Calu3 (cell line): ENCODE data around the gene SLC24A1. TPM values are rescaled to one million over a fixed set of nuclear protein-coding genes. Genes with fewer than 3 reads are reported as not detected.

Source experiments
- BruUV-seq: library from RNA; stranded (reverse); fragments of 400-500 nt; replicated peaks from 2 replicates; lab custom pipeline; 2021; lab: Mats Ljungman, UMichigan
- CTCF ChIA-PET: fragments of 300-600 bp; sonication (Branson Sonifier 250); formaldehyde crosslinking; loops from one replicate; lab custom pipeline; 2022; ENCODE audit warnings: antibody characterized with exemption; lab: Charles Lee
- DNase-seq: peaks from one replicate; pipeline ENCODE4 v3.0.0; 2022
- H3K27ac Mint-ChIP-seq: one replicate; pipeline ENCODE4 v1.8.0; 2022; ENCODE audit warnings: mixed read lengths; ENCODE audit not compliant: unreplicated experiment
- H3K27me3 Mint-ChIP-seq: one replicate; pipeline ENCODE4 v1.8.0; 2022; ENCODE audit warnings: mixed read lengths; ENCODE audit not compliant: unreplicated experiment
- H3K36me3 Mint-ChIP-seq: one replicate; pipeline ENCODE4 v1.8.0; 2022; ENCODE audit warnings: mild to moderate bottlenecking, moderate library complexity, mixed read lengths; ENCODE audit not compliant: insufficient read depth, unreplicated experiment
- H3K4me1 Mint-ChIP-seq: one replicate; pipeline ENCODE4 v1.8.0; 2022; ENCODE audit warnings: mild to moderate bottlenecking, low read depth, mixed read lengths; ENCODE audit not compliant: unreplicated experiment
- H3K4me3 Mint-ChIP-seq: one replicate; pipeline ENCODE4 v1.8.0; 2022; ENCODE audit warnings: mild to moderate bottlenecking, low read depth, moderate library complexity, mixed read lengths; ENCODE audit not compliant: unreplicated experiment
- H3K9me3 Mint-ChIP-seq: one replicate; pipeline ENCODE4 v1.8.0; 2022; ENCODE audit warnings: low read depth, mixed read lengths; ENCODE audit not compliant: unreplicated experiment
- intact Hi-C: fragments of 100-400 bp; cut with micrococcal nuclease; formaldehyde crosslinking; loops from one replicate; pipeline ENCODE4 v1.10.0; 2022; ENCODE audit not compliant: unreplicated experiment
- total RNA-seq: library from RNA; stranded (reverse); gene quantifications from 2 replicates; pipeline ENCODE4 v1.2.3, GENCODE V29; 2022
- TF ChIP-seq, protein P1 (sequence below): fragments of 200-600 bp; IDR thresholded peaks from one replicate; pipeline ENCODE4 v1.8.0; 2022; ENCODE audit warnings: antibody characterized with exemption; ENCODE audit not compliant: unreplicated experiment

Gene SLC24A1
- total RNA-seq, 1 experiment from 2014 or later, result 9.0 TPM

DNA sequence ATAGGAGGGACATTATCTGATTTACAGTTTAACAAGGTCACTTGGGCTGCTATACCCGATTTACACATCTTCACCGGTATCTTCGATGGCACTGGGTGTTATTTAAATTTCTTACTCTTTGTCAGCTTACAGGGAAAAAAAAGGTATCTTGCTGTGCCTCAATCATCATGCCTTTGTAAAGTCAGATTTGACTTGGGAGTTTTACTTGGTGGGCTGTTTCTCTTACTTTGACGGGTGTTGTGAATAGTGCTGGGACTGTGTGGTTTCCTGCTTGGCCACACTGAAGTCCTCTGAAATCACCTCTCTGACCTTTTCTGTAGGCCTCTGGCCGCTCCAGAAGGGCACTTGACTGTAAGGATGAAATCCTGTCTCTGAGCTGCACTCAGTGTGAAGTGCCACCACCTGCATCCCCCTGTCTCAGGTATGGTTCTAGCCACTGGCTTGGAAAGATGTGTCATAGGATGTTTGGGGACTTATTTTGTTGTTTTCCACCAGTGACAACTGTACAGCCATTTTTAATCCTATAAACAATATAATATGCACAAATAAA, 3.1 kb upstream of the SLC24A1 start:
- intact Hi-C loops, result no loop called here
- DNase-seq, result no peak
- TF ChIP-seq, protein P1, sequence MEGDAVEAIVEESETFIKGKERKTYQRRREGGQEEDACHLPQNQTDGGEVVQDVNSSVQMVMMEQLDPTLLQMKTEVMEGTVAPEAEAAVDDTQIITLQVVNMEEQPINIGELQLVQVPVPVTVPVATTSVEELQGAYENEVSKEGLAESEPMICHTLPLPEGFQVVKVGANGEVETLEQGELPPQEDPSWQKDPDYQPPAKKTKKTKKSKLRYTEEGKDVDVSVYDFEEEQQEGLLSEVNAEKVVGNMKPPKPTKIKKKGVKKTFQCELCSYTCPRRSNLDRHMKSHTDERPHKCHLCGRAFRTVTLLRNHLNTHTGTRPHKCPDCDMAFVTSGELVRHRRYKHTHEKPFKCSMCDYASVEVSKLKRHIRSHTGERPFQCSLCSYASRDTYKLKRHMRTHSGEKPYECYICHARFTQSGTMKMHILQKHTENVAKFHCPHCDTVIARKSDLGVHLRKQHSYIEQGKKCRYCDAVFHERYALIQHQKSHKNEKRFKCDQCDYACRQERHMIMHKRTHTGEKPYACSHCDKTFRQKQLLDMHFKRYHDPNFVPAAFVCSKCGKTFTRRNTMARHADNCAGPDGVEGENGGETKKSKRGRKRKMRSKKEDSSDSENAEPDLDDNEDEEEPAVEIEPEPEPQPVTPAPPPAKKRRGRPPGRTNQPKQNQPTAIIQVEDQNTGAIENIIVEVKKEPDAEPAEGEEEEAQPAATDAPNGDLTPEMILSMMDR, result no peak
- no peaks in the 10 kb centered on the region for H3K27me3 Mint-ChIP-seq
- no peaks in the 10 kb centered on the region for H3K36me3 Mint-ChIP-seq
- no peak overlapping the region for H3K4me3 Mint-ChIP-seq
- BruUV-seq, result no TSS peak
- H3K27ac Mint-ChIP-seq, result no peak overlapping the region
- H3K4me1 Mint-ChIP-seq, result no peaks in the 10 kb centered on the region
- CTCF ChIA-PET, result interaction anchor here (0.5 kb wide), 1 partner anchor 841 kb away, joined by 3 read pairs; no protein-coding TSS in a partner anchor
- H3K9me3 Mint-ChIP-seq, result no peaks in the 10 kb centered on the region

DNA sequence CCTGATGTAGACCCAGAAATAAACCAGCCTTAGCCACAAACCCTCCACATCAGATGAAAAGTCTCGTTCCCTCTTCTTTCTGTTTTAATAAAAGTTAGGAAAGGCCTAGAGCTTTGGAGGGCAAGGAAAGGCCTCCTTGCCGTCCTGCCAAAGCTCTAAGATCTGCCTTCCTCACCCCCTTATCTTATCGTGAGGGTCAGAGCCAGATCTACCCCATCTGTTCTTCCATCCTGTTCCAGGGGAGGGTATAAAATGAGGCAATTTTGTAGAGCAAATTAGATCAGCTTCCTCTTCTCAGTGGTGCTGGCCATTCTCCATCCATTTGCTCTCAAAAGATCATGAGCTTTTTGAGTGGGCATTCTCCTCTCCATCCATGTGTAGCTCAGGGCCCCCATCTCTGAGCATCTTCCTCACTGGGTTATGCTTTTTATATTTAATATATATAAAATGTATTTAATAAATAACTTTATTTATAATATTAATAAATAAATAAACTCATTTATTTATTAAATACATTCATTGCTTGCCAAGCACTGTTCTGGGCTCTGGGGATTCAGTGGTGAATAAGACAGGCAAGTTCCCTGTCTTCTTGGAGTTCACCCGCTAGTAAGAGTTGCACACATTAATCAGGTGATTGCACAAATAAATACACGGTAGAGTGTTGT, 2.0 kb upstream of the SLC24A1 start:
- Mint-ChIP-seq H3K36me3 (no peaks in the 10 kb centered on the region), H3K4me3 (no peak overlapping the region), H3K4me1 (no peaks in the 10 kb centered on the region), H3K27ac (no peak overlapping the region), H3K27me3 (no peaks in the 10 kb centered on the region), H3K9me3 (no peaks in the 10 kb centered on the region)
- intact Hi-C loops, result no loop called here
- no TSS peak for BruUV-seq
- TF ChIP-seq, protein P1, result no peak
- CTCF ChIA-PET, result no interaction called here
- DNase-seq, result no peak

- Mint-ChIP-seq H3K4me3 (no peak overlapping the region), H3K27ac (no peak overlapping the region), H3K9me3 (no peaks in the 10 kb centered on the region), H3K36me3 (no peaks in the 10 kb centered on the region), H3K27me3 (no peaks in the 10 kb centered on the region), H3K4me1 (no peaks in the 10 kb centered on the region)
- BruUV-seq, result no TSS peak
- CTCF ChIA-PET, result interaction anchor here (0.6 to 2.0 kb wide), 3 partner anchors 10 to 232 kb away, joined by 3 to 5 read pairs (median 4); partner anchors contain the start of gene INTS14
- TF ChIP-seq, protein P1, result no peak
- intact Hi-C loops, result no loop called here
- DNase-seq, result no peak
Measured at GRCh38 chr15:65620833-65621232, 905 bp upstream of the SLC24A1 start.

DNA sequence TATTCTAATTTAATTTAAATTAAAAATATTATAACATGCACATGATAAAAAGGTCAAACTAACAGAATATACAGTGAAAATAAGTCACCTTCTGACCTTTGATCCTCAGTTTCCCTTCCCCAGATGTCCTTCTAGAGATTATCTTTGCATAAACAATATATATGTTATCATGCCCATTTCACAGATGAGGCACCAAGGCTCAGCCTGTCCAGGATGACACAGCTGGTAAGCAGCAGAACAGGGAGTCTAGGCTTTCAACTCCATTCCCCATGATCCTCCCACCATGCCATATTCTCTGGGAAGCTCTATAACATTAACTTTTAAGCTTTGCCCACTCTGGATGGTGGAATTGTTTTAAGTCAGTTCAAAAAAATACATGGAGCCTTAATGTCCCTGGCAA, 1.4 kb downstream of the SLC24A1 start:
- no peaks in the 10 kb centered on the region for H3K27me3 Mint-ChIP-seq
- no peak for DNase-seq
- H3K4me1 Mint-ChIP-seq, result no peaks in the 10 kb centered on the region
- H3K9me3 Mint-ChIP-seq, result no peaks in the 10 kb centered on the region
- no peak overlapping the region for H3K27ac Mint-ChIP-seq
- intact Hi-C loops, result no loop called here
- TF ChIP-seq, protein P1, result no peak
- H3K4me3 Mint-ChIP-seq, result no peak overlapping the region
- CTCF ChIA-PET, result no interaction called here
- no TSS peak for BruUV-seq
- no peaks in the 10 kb centered on the region for H3K36me3 Mint-ChIP-seq
